GM21786 (cell line): ENCODE measurements around the gene ERICH6.
A peak's percentile ranks its signal among the peaks of the same experiment; 100 is the strongest.

ENCODE experiments used
- ATAC-seq: cut with Tn5 transposase; IDR thresholded peaks from one replicate; pipeline ENCODE4 v1.9.1; 2021; ENCODE audit not compliant: unreplicated experiment

ERICH6 gene

DNA sequence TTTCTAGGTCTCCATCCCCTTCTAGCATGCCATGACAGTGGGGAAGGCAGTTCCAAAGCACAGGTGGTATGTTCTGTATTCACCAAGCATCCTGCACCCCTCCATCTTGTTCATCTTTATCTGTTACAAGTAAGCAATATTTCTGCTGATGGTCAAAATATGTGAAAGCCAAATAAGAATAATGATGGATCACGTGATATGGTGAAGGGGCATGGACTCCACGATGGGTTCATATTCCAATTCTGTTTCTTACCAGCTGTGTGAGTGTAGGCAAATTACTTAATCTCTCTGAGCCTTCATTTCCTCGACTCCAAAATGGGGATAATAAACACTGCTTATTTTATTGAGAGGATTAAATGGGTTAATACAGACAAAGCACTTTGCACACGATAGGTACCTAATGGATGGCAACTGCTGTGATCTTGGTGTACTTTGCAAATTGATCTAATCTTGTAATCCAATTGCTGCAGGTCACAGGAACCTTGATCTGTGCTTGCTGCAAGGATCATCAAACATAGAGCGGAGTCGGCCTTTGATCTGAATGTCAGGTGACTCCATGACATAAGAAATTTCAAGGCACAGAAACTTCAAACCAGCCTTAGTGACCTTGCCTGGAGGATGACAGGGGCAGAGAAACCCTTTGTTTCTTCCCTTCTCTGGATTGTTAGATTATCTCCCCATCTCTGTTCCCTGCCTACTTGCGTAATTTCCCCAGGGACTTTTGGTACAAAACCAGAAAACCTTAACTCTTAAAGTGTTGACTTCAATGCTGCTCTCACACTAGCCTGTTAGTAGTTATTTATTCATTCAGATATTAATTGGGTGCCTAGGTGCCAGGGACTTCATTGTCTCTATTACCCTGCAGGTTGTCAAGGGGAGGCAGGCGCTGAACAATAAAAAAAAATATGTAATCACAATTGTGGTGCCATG lies 33.4 kb upstream of the ERICH6 start:
- no peak for ATAC-seq

DNA sequence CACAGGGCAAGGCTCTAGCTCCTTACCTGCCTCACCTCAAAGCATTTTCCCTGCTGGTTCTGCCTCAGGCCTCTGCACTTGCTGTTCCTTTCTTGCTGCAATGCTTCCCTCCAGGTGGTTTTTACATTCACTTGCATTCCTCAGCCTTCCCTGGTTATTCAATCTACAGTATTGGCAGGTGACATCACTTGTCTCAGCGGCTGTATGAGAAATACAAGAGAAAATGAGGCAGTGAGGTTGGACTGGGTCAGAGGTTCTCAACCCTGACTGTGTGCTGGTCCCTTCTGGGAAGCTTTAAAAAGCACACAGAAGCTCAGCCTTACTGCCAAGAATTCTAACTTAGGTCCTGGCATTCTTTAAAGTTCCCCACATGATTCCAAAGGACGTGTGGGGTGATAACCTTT lies 32.6 kb upstream of the ERICH6 start:
- no peak for ATAC-seq

DNA sequence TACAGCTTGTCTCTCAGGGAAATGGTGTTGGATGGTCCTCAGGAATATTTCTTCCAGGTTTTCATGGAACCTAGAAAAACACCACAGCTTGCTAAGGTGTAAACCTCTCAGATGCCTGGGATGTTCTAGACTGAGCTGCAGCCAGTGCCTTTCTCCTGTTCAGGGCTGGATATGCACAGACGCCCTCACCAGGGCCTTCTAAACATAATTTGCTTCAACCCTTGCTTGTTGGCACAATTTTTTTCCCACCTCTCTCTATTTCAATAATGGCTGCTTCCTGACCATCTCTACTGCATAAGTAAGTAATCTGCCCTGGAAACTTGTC lies 31.0 kb upstream of the ERICH6 start:
- no peak for ATAC-seq

DNA sequence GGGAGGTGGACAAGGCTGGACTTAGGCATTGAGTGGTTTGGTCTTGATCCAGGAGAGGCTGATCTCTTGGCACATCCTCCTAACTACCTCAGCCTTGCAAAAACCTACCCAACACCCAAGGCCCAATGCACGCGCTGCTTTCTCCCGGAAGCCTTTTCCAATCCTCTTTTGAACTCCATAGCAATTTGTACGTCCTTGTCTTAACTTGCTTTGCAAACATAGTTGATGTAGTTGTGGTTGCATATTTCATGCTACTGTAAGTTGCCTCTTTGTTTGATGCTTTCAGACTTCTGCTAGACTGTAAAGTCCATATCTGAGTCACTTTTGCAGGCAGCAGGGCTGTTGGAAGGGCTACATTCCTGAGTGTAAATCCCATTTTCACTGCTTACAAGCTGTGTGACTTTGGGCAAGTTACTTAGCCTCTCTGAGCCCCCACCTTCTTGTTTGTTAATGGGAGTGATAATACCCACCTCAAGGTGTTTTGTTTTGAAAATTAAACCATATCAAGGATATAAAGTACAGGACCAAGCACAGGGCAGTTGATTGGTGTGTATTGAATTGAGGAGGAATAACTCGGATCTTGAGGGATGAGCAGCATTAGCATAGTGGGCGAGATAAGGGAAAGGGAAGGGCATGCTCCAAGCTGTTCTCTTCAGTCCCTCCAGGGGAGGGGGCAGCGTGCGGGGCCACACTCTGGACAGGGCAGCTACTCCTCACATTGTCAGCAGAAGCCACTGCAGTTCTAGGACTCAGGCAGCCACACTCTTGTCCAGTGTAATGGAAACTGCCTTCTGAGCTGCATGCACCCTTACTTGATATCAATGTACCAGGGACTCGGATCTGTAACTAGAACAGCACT lies 30.4 kb upstream of the ERICH6 start:
- no peak for ATAC-seq

- ATAC-seq, result no peak
These were observed 29.7 kb upstream of the ERICH6 start for GRCh38 chr3:150733373-150733935.

DNA sequence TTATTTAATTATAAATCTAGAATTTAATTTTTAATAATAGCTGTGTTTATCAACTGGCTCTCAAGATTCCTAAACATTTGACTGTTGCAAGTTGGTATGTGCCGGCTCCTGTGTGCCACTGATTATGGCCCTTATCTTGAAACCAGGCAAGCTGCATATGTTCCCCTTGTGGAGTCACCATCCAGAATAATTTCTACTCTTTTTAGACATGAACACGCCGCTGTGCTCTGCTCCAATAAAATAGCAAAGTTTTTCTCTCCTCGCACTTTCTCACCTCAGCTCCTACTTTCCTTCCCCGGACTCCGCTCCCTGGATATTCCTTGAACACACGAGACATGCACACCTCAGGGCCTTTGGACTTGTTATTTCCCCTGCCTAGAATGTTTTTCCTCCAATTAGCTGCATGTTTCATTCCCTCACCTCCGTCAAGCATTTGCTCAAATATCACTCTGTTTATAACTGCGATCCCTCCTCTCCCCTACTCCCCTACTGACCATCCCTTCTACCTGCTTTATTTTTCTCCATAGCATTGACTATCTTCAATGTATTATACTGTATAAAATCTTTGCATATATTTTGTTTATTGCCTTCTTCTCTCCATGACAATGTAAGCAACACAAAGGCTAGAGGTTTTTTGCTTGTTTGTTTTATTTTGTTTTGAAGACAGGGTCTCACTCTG lies 26.1 kb upstream of the ERICH6 start:
- ATAC-seq, result no peak

DNA sequence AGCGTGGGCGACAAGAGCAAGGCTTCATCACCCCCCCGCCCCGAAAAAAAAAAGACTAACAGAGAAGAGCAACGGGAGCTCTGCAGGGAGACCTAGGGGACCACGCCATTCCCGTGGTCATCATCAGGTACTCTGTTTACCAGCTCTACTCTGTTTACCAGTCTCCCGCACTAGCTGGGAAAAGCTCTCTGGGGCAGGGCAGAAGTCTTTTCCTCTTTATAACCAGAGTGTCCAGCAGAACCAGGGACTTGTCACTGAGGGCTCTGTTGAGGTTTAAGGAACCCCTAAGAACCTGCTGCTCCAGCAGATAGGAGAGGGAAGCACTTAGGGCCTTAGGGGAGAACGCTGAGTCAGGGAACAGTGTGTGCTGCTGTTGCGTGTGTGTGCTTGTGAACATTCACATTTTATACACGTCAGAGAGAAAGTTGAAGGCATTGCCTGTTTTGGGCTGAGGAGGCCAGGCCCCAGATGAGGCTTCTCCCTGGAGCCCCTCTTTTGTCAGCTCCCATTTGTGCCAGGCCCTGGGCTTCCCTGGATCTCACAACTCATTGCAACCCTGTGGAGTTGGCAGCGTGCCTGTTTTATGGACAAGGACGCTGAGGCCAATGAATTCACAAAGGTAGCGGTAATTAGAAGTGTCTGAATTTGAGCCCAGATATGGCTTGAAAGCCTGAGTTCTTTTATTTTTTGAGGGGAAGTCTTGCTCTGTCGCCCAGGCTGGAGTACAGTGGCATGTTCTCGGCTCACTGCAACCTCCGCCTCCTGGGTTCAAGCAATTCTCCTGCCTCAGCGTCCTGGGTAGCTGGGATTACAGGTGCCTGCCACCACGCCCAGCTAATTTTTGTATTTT lies 24.2 kb upstream of the ERICH6 start:
- no peak for ATAC-seq

GRCh38 chr3:150725548-150725947 lies 21.8 kb upstream of the ERICH6 start:
- no peak for ATAC-seq

DNA sequence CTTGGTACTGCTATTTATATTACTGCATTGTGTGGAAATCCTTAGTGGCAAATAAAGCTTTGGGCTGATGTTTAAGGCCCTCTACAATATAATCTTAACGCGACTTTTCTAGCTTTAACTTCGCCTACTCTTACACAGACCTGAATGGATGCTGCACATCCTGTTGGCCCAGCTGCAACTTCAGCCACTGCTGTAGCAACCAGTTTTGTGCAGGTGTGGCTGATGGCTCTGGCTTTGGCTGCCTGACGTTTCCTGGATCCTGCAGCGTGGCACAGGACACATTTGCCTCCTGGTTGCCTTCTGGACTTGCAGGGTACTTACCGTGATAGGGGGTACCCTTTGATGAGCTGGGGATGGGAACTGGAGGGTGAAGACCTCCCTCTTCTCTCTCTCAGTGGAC lies 20.2 kb upstream of the ERICH6 start:
- ATAC-seq, result no peak

- no peak for ATAC-seq
These were observed 18.5 kb upstream of the ERICH6 start for GRCh38 chr3:150722267-150722666.

DNA sequence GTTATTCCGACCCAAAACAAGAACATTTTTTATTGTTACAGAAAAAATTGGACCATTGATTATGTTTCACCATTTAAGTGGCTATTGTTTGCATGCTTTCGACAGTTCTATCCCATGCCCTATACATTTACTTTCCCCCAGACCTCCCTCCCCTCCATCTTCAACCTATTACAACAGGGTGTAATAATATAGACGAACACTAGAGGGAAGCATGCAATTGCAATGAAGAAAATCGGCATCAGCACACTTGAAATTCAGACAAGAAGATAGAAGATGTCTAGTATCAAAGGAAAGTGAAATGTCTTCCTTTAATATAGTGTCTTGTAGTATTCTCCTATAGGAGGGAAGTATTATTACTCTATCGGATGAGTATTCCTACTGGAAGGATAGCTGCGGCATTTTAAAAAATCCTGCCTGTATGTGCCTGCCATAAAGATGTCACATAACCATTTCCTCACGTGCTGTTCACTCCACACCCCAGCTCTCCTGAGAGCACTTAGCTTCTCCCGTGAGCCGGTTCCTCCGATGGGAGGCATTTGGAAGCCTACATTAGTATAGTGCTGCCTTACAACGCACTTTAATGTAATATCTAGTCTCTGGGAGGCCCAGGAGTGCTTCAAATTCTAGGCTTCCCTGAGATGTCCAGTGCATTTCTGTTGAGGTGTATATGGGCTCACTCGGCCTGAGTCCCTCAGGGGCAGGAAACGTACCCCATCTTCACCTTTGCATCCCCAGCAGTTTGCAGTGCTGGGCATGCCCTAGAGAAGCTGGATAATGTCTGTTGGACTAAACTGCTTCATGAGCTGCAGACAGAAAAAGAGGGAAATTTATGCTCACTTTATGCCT lies 17.8 kb upstream of the ERICH6 start:
- peak; percentile 89 for ATAC-seq

DNA sequence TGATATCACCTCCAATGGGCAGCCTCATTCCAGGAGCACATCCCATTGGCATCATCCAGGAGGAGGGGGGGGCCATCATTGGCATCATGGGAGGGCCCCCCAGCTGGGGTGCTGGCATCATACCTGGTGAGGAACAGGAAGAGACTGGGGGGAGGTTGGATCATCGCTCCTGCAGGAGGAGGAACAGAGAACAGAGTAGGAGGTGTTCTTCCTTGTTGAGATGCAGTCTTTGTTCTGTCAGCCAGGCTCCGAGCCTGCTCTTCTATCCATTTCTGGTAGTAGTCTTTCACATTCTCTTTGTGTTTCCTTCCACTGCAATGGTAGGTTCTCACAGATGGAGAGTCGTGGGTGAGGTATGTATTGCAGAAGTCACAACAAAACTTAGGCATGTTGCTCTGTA lies 16.7 kb upstream of the ERICH6 start:
- ATAC-seq, result no peak

GRCh38 chr3:150710097-150710496 lies 6.4 kb upstream of the ERICH6 start:
- ATAC-seq, result no peak

DNA sequence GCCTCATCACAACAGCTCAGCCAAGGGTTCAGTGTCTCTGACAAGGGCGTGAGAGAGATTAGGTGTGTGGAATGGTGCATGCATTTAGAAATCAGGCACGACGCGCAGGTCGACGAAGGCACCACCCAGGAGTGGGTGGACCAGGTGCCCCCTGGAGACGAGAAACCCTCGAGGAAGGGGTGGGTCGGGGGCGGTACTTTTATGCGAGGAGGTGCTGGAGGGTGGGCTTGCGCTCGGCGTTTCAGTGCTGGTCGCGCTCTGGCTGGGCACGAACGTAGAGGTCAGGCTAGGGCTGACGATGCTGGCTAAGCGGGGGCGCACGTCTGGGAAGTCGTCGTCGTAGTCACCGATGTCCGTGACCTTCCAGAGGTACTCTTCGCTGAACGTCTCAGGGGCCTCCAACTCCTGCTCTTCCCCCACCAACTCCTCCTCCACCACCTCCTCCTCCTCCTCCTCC lies 393 bp downstream of the ERICH6 start:
- ATAC-seq, result peak; percentile 31

DNA sequence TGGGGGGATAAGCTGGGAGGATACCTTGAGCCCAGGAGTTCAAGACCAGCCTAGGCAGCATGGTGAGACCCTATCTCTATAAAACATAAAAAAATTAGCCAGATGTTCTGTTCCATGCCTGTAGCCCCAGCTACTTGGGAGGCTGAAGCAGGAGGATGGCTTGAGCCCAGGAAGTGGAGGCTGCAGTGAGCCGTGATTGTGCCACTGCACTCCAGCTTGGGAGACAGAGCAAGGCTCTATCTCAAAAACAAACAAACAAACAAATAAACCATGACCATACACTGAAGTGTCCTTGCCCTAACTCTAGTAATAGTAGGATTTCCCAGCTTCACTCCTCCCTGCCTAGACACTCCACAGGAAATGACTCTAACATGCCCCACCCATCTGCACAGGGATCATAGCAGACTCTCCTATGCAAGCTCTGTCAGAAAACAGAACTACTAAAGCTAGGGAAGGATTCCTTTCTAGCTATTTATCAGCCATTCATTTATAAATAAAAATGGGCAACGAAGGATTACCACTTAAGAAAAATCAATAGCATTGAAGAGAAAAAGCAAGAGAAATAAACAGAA lies 4.6 kb downstream of the ERICH6 start:
- no peak for ATAC-seq

DNA sequence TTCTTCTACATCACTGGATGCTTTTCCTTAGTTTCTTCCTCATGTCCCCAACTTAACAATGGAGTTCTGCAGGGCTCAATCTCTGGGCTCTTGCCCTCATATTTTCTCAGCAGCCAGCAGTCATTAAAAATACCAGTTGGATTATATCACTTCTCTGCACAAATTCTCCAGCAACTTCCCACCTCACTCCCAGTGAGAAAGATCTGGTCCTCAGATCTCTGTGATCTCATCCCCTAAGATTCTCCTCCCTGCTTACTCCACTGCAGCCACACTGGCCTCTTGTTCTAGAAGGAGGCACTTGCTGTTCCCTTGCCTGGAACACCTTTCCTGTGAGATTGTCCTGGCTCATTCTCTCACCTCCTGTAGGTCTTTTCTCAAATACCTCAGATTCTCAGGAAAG lies 6.1 kb downstream of the ERICH6 start:
- no peak for ATAC-seq

- ATAC-seq, result no peak
These were observed 12.2 kb downstream of the ERICH6 start for GRCh38 chr3:150691414-150692040.

DNA sequence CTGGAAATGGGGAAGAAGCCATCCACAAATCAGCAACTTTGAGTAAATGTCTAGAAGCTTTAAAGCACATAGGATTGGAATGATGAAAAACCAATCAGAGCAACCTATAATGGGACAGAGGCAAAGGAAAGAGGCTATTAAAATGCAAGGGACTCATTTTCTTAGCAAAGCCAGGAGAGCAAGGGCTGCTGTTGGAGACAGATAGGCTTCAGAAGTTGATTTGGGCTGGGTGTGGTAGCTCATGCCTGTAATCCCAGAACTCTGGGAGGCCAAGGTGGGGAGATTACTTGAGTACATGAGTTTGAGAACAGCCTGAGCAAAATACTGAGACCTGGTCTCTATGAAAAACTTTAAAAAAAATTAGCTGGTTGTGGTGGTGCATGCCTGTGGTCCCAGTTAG lies 16.1 kb downstream of the ERICH6 start:
- ATAC-seq, result no peak

DNA sequence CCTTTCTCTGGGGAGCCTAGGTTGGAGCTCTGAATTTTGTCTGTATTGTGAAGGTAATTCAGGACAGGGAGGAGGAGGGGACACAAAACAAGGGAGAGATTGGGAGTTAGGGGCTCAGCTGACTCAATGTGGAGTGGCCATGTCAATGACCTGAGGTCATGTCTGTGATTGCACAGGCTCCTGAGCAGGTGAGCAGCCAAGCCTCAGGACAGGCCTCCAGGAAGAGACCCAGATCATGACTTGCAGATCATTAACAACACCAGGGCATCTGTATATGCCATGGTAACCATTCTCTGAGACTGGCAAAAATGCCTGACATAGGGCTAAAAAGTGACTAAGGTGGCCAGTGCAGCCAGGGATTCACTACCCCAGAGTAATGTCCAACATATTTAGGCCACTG lies 20.9 kb downstream of the ERICH6 start:
- no peak for ATAC-seq
